KMS-11 (cell line): ENCODE results near the gene VAMP8.

Experiments
- H2AFZ ChIP-seq: fragments of 200-600 bp; sonication (generic); 2 replicates; pipeline ENCODE4 v1.6.1; 2016; ENCODE audit warnings: antibody characterized with exemption, mixed run types, low read depth
- H3K27ac ChIP-seq: fragments of 200-600 bp; sonication (generic); 2 replicates; pipeline ENCODE4 v1.6.1; 2016; ENCODE audit warnings: mild to moderate bottlenecking, mixed run types
- H3K27me3 ChIP-seq: fragments of 200-600 bp; sonication (generic); 2 replicates; pipeline ENCODE4 v1.6.1; 2017; ENCODE audit warnings: mild to moderate bottlenecking, low read depth, mixed run types, moderate library complexity; ENCODE audit not compliant: insufficient read depth
- H3K36me3 ChIP-seq: fragments of 200-600 bp; sonication (generic); 2 replicates; pipeline ENCODE4 v1.6.1; 2017; ENCODE audit warnings: mild to moderate bottlenecking, mixed run types; ENCODE audit not compliant: insufficient read depth
- H3K4me1 ChIP-seq: fragments of 200-600 bp; sonication (generic); 2 replicates; pipeline ENCODE4 v1.6.1; 2016; ENCODE audit warnings: mild to moderate bottlenecking, low read depth, mixed run types; ENCODE audit not compliant: poor library complexity, severe bottlenecking
- H3K4me2 ChIP-seq: fragments of 200-600 bp; sonication (generic); 2 replicates; pipeline ENCODE4 v1.7.0; 2016; ENCODE audit warnings: mild to moderate bottlenecking, mixed run types
- H3K4me3 ChIP-seq: fragments of 200-600 bp; sonication (generic); IDR thresholded peaks from 2 replicates; pipeline ENCODE4 v1.6.1; 2017; ENCODE audit warnings: low read depth, low read length, mixed read lengths; ENCODE audit not compliant: insufficient read depth
- H3K79me2 ChIP-seq: fragments of 200-600 bp; sonication (generic); 2 replicates; pipeline ENCODE4 v1.6.1; 2016; ENCODE audit warnings: low read depth, mixed run types; ENCODE audit not compliant: insufficient read depth
- H3K9ac ChIP-seq: fragments of 200-600 bp; sonication (generic); 2 replicates; pipeline ENCODE4 v1.6.1; 2016; ENCODE audit warnings: mild to moderate bottlenecking, mixed run types
- H4K20me1 ChIP-seq: fragments of 200-600 bp; sonication (generic); 2 replicates; pipeline ENCODE4 v1.6.1; 2016; ENCODE audit warnings: mild to moderate bottlenecking, mixed run types; ENCODE audit not compliant: insufficient read depth
- CTCF ChIP-seq: fragments of 200-600 bp; sonication (generic); conservative IDR thresholded peaks from 2 replicates; pipeline ENCODE4 v1.6.1; 2017; ENCODE audit warnings: low read depth, mild to moderate bottlenecking, antibody characterized with exemption, low read length, moderate library complexity, mixed read lengths

Gene VAMP8

GRCh38 chr2:85600235-85600575 lies 22.8 kb downstream of the VAMP8 start:
- Histone ChIP-seq H3K27me3 (no peaks in the 10 kb centered on the region), H3K4me2 (no peak overlapping the region), H4K20me1 (no peaks in the 10 kb centered on the region), H3K4me3 (no peak overlapping the region), H3K36me3 (no peaks in the 10 kb centered on the region), H3K9ac (no peak overlapping the region), H2AFZ (no peak overlapping the region), H3K4me1 (peaks cover 31% of the 10 kb centered on the region), H3K27ac (no peak overlapping the region), H3K79me2 (peaks cover 16% of the 10 kb centered on the region; the same call in 1 of the 2 replicates)
- TF ChIP-seq CTCF = no peak

GRCh38 chr2:85600951-85601770 lies 23.8 kb downstream of the VAMP8 start:
- Histone ChIP-seq H3K4me3 (no peak overlapping the region), H3K36me3 (no peaks in the 10 kb centered on the region), H3K79me2 (peaks cover 10% of the 10 kb centered on the region; the same call in 1 of the 2 replicates), H3K4me2 (peak overlapping the region; percentile 67; the same call in 1 of the 2 replicates), H2AFZ (no peak overlapping the region), H3K4me1 (peaks cover 30% of the 10 kb centered on the region), H4K20me1 (no peaks in the 10 kb centered on the region), H3K27me3 (no peaks in the 10 kb centered on the region), H3K27ac (no peak overlapping the region), H3K9ac (no peak overlapping the region)
- TF ChIP-seq CTCF = no peak

- peak overlapping the region; percentile 41; the same call in 1 of the 2 replicates for H3K9ac ChIP-seq
- H4K20me1 ChIP-seq = no peaks in the 10 kb centered on the region
- no peaks in the 10 kb centered on the region for H3K36me3 ChIP-seq
These were observed 24.5 kb downstream of the VAMP8 start for GRCh38 chr2:85601771-85602475.

More at GRCh38 chr2:85601771-85602475, 24.5 kb downstream of the VAMP8 start:
- no peaks in the 10 kb centered on the region for H3K27me3 ChIP-seq
- H3K4me1 ChIP-seq = peaks cover 23% of the 10 kb centered on the region
- peak overlapping the region; percentile 67 for H3K4me2 ChIP-seq
- TF ChIP-seq CTCF = no peak
- H2AFZ ChIP-seq = peak overlapping the region; percentile 80
- no peak overlapping the region for H3K27ac ChIP-seq
- H3K4me3 ChIP-seq = peak overlapping the region; percentile 60
- peaks cover 2% of the 10 kb centered on the region; the same call in 1 of the 2 replicates for H3K79me2 ChIP-seq
